Esophagus muscularis mucosa (tissue), 3 donors: ENCODE measurements around the gene C19orf44.

ENCODE experiments used
- POLR2A ChIP-seq: fragments of 450-650 bp; IDR thresholded peaks from one replicate; pipeline ENCODE4 v1.6.1; 2017; ENCODE audit warnings: antibody characterized with exemption, moderate library complexity, mild to moderate bottlenecking, low read depth
- TF ChIP-seq, protein P1 (sequence below), 3 experiments: fragments of 200-600 bp in 2 of 3; fragments of 450-650 bp in 1 of 3; sonication (generic) in 2 of 3; IDR thresholded peaks; one replicate each; pipeline ENCODE4 v1.5.1; 2017 to 2019; ENCODE audit warnings: antibody characterized with exemption in 3 of 3, mild to moderate bottlenecking in 2 of 3, moderate library complexity in 1 of 3

DNA sequence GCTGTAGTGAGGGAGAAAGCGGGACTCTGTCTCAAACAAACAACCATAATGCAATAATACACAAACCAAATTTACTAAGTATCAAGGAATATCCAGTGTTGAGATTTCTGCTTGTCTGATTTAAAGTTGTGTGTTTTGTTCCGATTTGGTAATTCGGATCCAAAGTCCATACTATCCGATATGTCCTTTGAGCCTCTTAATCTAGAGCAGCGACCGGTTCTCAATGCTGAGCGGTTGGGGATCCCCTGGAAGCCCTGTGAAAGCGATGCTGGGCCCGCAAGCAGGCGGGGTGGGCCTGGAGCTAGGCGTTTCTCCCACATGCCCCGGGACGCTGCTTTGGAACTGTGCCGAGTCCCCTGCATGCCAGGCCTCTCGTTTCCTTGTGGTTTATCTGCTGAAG lies 20.2 kb downstream of the C19orf44 start:
- TF ChIP-seq, protein P1, sequence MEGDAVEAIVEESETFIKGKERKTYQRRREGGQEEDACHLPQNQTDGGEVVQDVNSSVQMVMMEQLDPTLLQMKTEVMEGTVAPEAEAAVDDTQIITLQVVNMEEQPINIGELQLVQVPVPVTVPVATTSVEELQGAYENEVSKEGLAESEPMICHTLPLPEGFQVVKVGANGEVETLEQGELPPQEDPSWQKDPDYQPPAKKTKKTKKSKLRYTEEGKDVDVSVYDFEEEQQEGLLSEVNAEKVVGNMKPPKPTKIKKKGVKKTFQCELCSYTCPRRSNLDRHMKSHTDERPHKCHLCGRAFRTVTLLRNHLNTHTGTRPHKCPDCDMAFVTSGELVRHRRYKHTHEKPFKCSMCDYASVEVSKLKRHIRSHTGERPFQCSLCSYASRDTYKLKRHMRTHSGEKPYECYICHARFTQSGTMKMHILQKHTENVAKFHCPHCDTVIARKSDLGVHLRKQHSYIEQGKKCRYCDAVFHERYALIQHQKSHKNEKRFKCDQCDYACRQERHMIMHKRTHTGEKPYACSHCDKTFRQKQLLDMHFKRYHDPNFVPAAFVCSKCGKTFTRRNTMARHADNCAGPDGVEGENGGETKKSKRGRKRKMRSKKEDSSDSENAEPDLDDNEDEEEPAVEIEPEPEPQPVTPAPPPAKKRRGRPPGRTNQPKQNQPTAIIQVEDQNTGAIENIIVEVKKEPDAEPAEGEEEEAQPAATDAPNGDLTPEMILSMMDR (IDR thresholded peaks at IDR 0.05): no peak
- no peak for TF ChIP-seq POLR2A
